Measurements from ENCODE around the gene PIAS1.
"Not testable (repeated sequence)": the region's sequence is repeated elsewhere in the genome, so short reads cannot be mapped to it uniquely, and the experiment has no call there.

The PIAS1 gene

GRCh38 chr15:68232449-68232848, 178.3 kb downstream of the PIAS1 start:
- no peak for DNase-seq (ENCODE audit: low read depth in 1 of 2, low spot score in 1 of 2)

- DNase-seq (ENCODE audit: low read depth in 1 of 2, low spot score in 1 of 2): no peak
Measured at GRCh38 chr15:68232937-68233336, 178.8 kb downstream of the PIAS1 start.

GRCh38 chr15:68234060-68234459, 179.9 kb downstream of the PIAS1 start:
- no peak for DNase-seq (ENCODE audit: low read depth in 1 of 2, low spot score in 1 of 2)

GRCh38 chr15:68234520-68234919, 180.4 kb downstream of the PIAS1 start:
- not testable (repeated sequence) for DNase-seq (ENCODE audit: low read depth in 1 of 2, low spot score in 1 of 2)

GRCh38 chr15:68235022-68235421, 180.9 kb downstream of the PIAS1 start:
- DNase-seq (ENCODE audit: low read depth in 1 of 2, low spot score in 1 of 2): no peak

- no peak for DNase-seq (ENCODE audit: low read depth in 1 of 2, low spot score in 1 of 2)
Measured at GRCh38 chr15:68239025-68239424, 184.9 kb downstream of the PIAS1 start.

GRCh38 chr15:68241088-68241935, 187.2 kb downstream of the PIAS1 start:
- DNase-seq (ENCODE audit: low read depth in 1 of 2, low spot score in 1 of 2): no peak
